Measurements from ENCODE around the gene KRT7.

The KRT7 gene

GRCh38 chr12:52296572-52297215 is 63.7 kb downstream of the KRT7 start:
- H3K79me1 ChIP-seq (ENCODE audit: low read length), result no peaks in the 10 kb centered on the region
- H3K36me3 ChIP-seq (ENCODE audit: control insufficient read depth, insufficient read depth, low read length), result no peaks in the 10 kb centered on the region
- H3K27ac ChIP-seq (ENCODE audit: low read depth, low read length), result no peak overlapping the region
- H3K56ac ChIP-seq (ENCODE audit: low read length), result no peak overlapping the region
- no peak overlapping the region for H2BK5ac ChIP-seq (ENCODE audit: low read length)
- H3K4me2 ChIP-seq (ENCODE audit: low read length), result no peak overlapping the region
- H2BK120ac ChIP-seq (ENCODE audit: low read depth, low read length), result no peak overlapping the region
- no peak overlapping the region for H4K5ac ChIP-seq (ENCODE audit: low read length)
- no peaks in the 10 kb centered on the region for H3K27me3 ChIP-seq (ENCODE audit: insufficient read depth, low read length, poor library complexity)
- no peaks in the 10 kb centered on the region for H3K79me2 ChIP-seq (ENCODE audit: control insufficient read depth, insufficient read depth, low read length)
- H3K4ac ChIP-seq (ENCODE audit: low read depth, low read length), result no peak overlapping the region
- H3K4me3 ChIP-seq (ENCODE audit: low read length), result no peak overlapping the region
- H3K4me1 ChIP-seq (ENCODE audit: control insufficient read depth, low read depth, low read length), result no peaks in the 10 kb centered on the region
- no peak overlapping the region for H2BK15ac ChIP-seq (replicated peaks; ENCODE audit: low read depth)
- H3K23ac ChIP-seq (ENCODE audit: low read length), result no peak overlapping the region
- no peak overlapping the region for H4K8ac ChIP-seq (ENCODE audit: low read depth, low read length)
- DNase-seq, result no peak
- no peak overlapping the region for H3K18ac ChIP-seq (ENCODE audit: low read length)
- no CpG with 5 or more reads among the region's 5 CpGs for WGBS (ENCODE audit: extremely low coverage, insufficient coverage, low lambda C conversion rate)
- H2AK5ac ChIP-seq (ENCODE audit: low read length), result no peak overlapping the region
- H3K9ac ChIP-seq (ENCODE audit: low read length), result no peak overlapping the region

Measured in mesendoderm (in vitro differentiated cells).